Heart left ventricle (tissue), 16 donors: Measurements from ENCODE around the gene NSUN4. TPM values are rescaled to one million over a fixed set of nuclear protein-coding genes. Genes with fewer than 3 reads are reported as not detected.

Source experiments
- ATAC-seq, 4 donors: fragments of 200-7000 bp; cut with Tn5 transposase; one replicate each; pipeline ENCODE4 v1.9.1; 2020 to 2022; ENCODE audit warnings: moderate library complexity in 4 of 4, mild to moderate bottlenecking in 3 of 4, moderate number of reproducible peaks in 1 of 4
- DNase-seq, 5 donors: peaks; one replicate each; pipeline ENCODE4 v3.0.0-alpha.2; 2020
- H3K27ac ChIP-seq, 12 donors: fragments of 200-600 bp; sonication (generic) in 4 of 12; one replicate each; pipeline versions ENCODE4 v1.5.0 to v1.8.0; 2016 to 2022; ENCODE audit warnings: mild to moderate bottlenecking in 2 of 12
- H3K27me3 ChIP-seq, 9 donors: fragments of 200-600 bp; sonication (generic) in 2 of 9; one replicate each; pipeline versions ENCODE4 v1.5.1 to v1.8.0; 2016 to 2022; ENCODE audit warnings: mild to moderate bottlenecking in 3 of 9
- H3K36me3 ChIP-seq, 9 donors: fragments of 200-600 bp; sonication (generic) in 2 of 9; one replicate each; pipeline versions ENCODE4 v1.5.0 to v1.8.0; 2018 to 2022; ENCODE audit warnings: mild to moderate bottlenecking in 2 of 9
- H3K4me1 ChIP-seq, 12 donors: fragments of 200-600 bp; sonication (generic) in 4 of 12; one replicate each; pipeline versions ENCODE4 v1.5.0 to v1.8.0; 2016 to 2022; ENCODE audit warnings: mild to moderate bottlenecking in 3 of 12
- H3K4me3 ChIP-seq, 12 donors: fragments of 200-600 bp; sonication (generic) in 4 of 12; one replicate each; pipeline versions ENCODE4 v1.5.0 to v1.8.0; 2017 to 2022; ENCODE audit warnings: mild to moderate bottlenecking in 9 of 12, moderate library complexity in 4 of 12
- H3K9me3 ChIP-seq, 12 donors: fragments of 200-600 bp; sonication (generic) in 4 of 12; one replicate each; pipeline versions ENCODE4 v1.5.0 to v1.8.0; 2016 to 2022; ENCODE audit warnings: mild to moderate bottlenecking in 1 of 12
- POLR2A ChIP-seq, 2 donors: fragments of 450-650 bp; IDR thresholded peaks; one replicate each; pipeline ENCODE4 v1.6.1; 2017; ENCODE audit warnings: antibody characterized with exemption in 2 of 2, mild to moderate bottlenecking in 2 of 2, moderate library complexity in 2 of 2
- WGBS, 4 donors: extraction: QIAGEN DNeasy Blood & Tissue Kit in 2 of 4; methylation state at CpG; one replicate each; pipeline versions ENCODE4 v1.1.5 to v1.1.7; 2013 to 2018; 5-methylcytosine and 5-hydroxymethylcytosine counted together
- intact Hi-C, 10 donors: fragments of 100-400 bp; cut with DNase I; formaldehyde crosslinking; loops; one replicate each; pipeline versions ENCODE4 v1.11.1 to v1.14.2; 2022
- polyA plus RNA-seq, 2 donors: library from polyadenylated mRNA; stranded (reverse); fragments of 200-250 nt; gene quantifications; one replicate each; pipeline ENCODE4 v1.2.3, GENCODE V29; 2013
- total RNA-seq, 9 donors: library from RNA; depleted of rRNA in 2 of 9; stranded (reverse); fragments of >200 nt in 2 of 9; fragmentation: NEBNext Ultra II Directional in 3 of 9; extraction: Animal tissue kit (Norgen Biotek cat#: 25700) in 3 of 9; gene quantifications; one replicate each; pipeline versions ENCODE4 v1.1.0 to v1.2.4, GENCODE V29; 2016 to 2023
- TF ChIP-seq, protein P1 (sequence below), 12 donors: fragments of 200-600 bp; sonication (generic) in 4 of 12; IDR thresholded peaks; one replicate each; pipeline versions ENCODE4 v1.5.0 to v1.8.0; 2018 to 2022; ENCODE audit warnings: antibody characterized with exemption in 12 of 12, mild to moderate bottlenecking in 5 of 12
- donor health status: ischemic (EF 13 %, LVEDD 7.1; RV severe dilation, severe dysfunction).
- donor health status: healthy with polysubstance abuse.
- donor health status: DM: no; HTN: yes; CAD: no.
- donor health status: DM: no; HTN: no; CAD: no.
- donor health status: ischemic (EF 25% LVEDD 6.9; RV normal size, moderate dysfunction).
- donor health status: ischemic (EF 25% LVEDD 5.7; RV mildly dilated, moderate dysfunction).
- donor health status: healthy.
- donor health status: DM: yes; HTN: yes; CAD: no.
- donor health status: ischemic (EF 35%, LVEDD 5.7; RV mildly dilated, moderate dysfunction).
- donor health status: nonischemic (EF 11% LVEDD 7.7; RV severe dilation, severe dysfunction).
- donor health status: DM: yes; HTN: yes; CAD: no.
- donor health status: PGD.
- donor health status: ischemic (EF 29% LVEDD 5.4; RV normal size, mild dysfunction).
- donor health status: nonischemic (EF 23%, LVEDD 6.1; RV moderate dilation, normal function).

The NSUN4 gene
- total and polyA plus RNA-seq, 11 donors: 8.9 to 18.3 (median 14.0) TPM

DNA sequence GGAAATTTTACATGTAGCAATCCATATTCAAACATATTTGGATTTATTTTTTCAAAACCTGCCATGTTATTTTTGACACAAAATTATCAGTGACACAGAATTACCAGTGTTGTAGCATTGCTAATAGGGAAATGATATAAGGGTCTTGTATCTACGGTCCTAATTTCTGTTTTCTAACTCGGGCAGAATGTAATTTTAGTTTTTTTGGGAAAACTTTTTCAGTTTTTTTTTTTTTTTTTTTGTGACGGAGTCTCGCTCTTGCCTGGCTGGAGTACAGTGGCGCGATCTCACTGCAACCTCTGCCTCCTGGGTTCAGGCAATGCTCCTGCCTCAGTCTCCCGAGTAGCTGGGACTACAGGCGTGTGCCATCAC is 34.5 kb upstream of the NSUN4 start:
- peaks cover 3 to 58% (median 40%) of the 10 kb centered on the region in 12 donors for H3K4me1 ChIP-seq
- 82 to 92% (median 89%) methylated on average over 8 of the region's 8 CpGs for WGBS, 4 donors
- H3K27ac ChIP-seq: no peak overlapping the region
- DNase-seq (no peak), ATAC-seq (no peak)
- H3K4me3 ChIP-seq: peak overlapping the region in 5 of 12 donors; percentile 9 to 96 (median 90)
- TF ChIP-seq, protein P1, sequence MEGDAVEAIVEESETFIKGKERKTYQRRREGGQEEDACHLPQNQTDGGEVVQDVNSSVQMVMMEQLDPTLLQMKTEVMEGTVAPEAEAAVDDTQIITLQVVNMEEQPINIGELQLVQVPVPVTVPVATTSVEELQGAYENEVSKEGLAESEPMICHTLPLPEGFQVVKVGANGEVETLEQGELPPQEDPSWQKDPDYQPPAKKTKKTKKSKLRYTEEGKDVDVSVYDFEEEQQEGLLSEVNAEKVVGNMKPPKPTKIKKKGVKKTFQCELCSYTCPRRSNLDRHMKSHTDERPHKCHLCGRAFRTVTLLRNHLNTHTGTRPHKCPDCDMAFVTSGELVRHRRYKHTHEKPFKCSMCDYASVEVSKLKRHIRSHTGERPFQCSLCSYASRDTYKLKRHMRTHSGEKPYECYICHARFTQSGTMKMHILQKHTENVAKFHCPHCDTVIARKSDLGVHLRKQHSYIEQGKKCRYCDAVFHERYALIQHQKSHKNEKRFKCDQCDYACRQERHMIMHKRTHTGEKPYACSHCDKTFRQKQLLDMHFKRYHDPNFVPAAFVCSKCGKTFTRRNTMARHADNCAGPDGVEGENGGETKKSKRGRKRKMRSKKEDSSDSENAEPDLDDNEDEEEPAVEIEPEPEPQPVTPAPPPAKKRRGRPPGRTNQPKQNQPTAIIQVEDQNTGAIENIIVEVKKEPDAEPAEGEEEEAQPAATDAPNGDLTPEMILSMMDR (IDR thresholded peaks at IDR 0.05): no peak
- TF ChIP-seq POLR2A (IDR thresholded peaks at IDR 0.05): no peak
- intact Hi-C loops: loop anchor here in 1 of 10 donors (10.0 kb wide), 1 partner anchor 61 kb away; the partner anchor contains the start of gene RAD54L
- peaks cover 4 to 44% (median 22%) of the 10 kb centered on the region in 9 donors for H3K36me3 ChIP-seq
- H3K9me3 ChIP-seq: no peaks in the 10 kb centered on the region
- H3K27me3 ChIP-seq: no peaks in the 10 kb centered on the region

DNA sequence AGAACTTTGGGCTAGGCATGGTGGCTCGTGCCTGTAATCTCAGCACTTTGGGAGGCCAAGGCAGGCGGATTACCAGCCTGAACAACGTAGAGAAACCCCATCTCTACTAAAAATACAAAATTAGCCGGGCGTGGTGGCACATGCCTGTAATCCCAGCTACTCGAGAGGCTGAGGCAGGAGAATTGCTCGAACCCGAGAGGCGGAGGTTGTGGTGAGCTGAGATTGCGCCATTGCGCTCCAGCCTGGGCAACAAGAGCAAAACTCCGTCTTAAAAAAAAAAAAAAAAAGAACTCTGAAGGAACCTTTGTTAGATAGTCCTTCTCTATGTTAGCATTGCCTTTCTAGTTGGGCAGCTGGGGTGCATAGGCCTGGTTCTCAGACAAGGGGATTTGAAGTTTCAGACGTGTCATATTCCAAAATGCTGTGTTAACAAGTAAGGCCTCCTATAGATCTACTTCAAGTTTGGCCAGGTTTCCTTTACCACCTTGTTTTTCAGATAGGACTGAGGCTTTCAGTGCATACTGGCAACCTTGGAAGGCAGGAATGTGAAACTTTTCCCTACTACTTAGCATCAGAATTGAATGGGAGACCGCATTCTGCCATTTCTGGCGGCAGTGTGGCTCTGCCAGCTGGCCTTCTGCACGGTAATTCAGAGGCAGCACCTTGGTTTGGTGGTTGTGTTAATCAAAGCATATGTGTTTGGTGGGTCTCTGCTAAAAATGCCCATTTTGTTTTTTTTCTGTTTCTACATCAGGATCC is 31.0 kb upstream of the NSUN4 start:
- H3K4me1 ChIP-seq: peaks cover 3 to 48% (median 35%) of the 10 kb centered on the region in 12 donors

DNA sequence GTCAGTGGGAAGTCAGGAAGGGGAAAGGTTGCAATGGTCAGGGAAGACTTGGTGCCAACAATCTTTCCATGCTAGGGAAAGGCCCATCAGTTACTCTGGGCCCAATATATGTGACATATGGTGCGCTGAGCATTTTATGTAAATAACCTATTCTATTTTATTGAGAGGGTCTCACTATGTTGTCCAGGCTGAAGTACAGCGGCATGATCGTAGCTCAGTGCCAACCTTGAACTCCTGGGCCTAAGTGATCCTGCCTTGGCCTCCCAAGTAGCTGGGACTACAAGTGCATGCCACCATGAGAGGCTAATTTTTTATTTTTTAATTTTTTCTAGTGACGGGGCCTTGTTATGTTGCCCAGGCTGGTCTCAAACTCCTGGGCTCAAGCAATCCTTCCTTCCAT is 30.3 kb upstream of the NSUN4 start:
- intact Hi-C loops: no loop called here
- no peaks in the 10 kb centered on the region for H3K27me3 ChIP-seq
- no peaks in the 10 kb centered on the region for H3K9me3 ChIP-seq
- TF ChIP-seq, protein P1 (IDR thresholded peaks at IDR 0.05): no peak
- TF ChIP-seq POLR2A (IDR thresholded peaks at IDR 0.05): no peak
- ATAC-seq (no peak), DNase-seq (no peak)
- no peak overlapping the region for H3K27ac ChIP-seq
- 97 to 99% (median 98%) methylated on average over 4 of the region's 4 CpGs for WGBS, 4 donors
- H3K4me3 ChIP-seq: no peak overlapping the region
- peaks cover 4 to 86% (median 64%) of the 10 kb centered on the region in 9 donors for H3K36me3 ChIP-seq
- peaks cover 3 to 40% (median 31%) of the 10 kb centered on the region in 12 donors for H3K4me1 ChIP-seq

More for the DNA sequence above, 31.0 kb upstream of the NSUN4 start:
- 78 to 86% (median 83%) methylated on average over 16 of the region's 16 CpGs for WGBS, 4 donors
- H3K27me3 ChIP-seq: no peaks in the 10 kb centered on the region
- peaks cover 4 to 78% (median 57%) of the 10 kb centered on the region in 9 donors for H3K36me3 ChIP-seq
- TF ChIP-seq POLR2A (IDR thresholded peaks at IDR 0.05): no peak
- TF ChIP-seq, protein P1 (IDR thresholded peaks at IDR 0.05): no peak
- DNase-seq (no peak), ATAC-seq (no peak)
- H3K27ac ChIP-seq: no peak overlapping the region
- intact Hi-C loops: loop anchor here in 1 of 10 donors (10.0 kb wide), 1 partner anchor 65 kb away; the partner anchor contains the start of gene RAD54L
- no peak overlapping the region for H3K4me3 ChIP-seq
- H3K9me3 ChIP-seq: no peaks in the 10 kb centered on the region

DNA sequence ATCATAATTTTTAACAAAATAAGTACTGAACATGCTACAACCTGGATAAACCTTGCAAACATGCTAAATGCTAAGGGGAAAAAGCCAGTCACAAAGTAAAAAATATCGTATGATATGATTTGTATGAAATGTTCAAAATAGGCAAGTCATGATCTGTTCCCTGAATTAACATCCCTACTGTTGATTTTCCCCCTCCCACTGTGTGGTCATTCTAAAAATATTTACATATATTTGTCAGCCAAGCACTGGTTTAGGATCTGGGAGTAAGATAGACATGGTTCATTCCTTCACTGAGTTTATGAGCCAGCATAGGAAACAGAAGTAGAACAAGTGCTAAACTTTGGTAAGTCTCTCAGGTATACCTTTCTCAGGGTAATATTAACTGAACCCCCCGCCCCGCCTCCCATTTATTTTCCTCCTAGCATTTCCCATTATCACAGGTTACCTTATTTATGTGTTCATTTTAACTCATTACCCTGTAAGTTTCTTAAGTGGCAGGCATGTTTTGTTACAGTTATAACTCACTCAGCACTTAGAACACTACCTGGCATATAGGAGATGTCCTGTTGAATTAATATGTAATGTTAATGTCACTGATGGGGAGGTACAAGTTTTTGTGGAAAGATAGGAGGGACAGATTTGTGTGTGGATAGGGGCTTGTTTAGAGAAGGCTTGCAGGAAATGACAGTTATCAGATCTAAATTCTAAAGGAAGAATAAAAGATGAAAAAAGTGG is 24.8 kb upstream of the NSUN4 start:
- no peak for TF ChIP-seq POLR2A (IDR thresholded peaks at IDR 0.05)
- TF ChIP-seq, protein P1 (IDR thresholded peaks at IDR 0.05): no peak
- intact Hi-C loops: no loop called here
- H3K36me3 ChIP-seq: peaks cover 0 to 76% (median 70%) of the 10 kb centered on the region in 9 donors

More for the DNA sequence above, 24.8 kb upstream of the NSUN4 start:
- ATAC-seq: no peak
- no peak for DNase-seq
- no peaks in the 10 kb centered on the region for H3K27me3 ChIP-seq
- no peaks in the 10 kb centered on the region for H3K4me1 ChIP-seq
- no peaks in the 10 kb centered on the region for H3K9me3 ChIP-seq
- WGBS, 4 donors: 85 to 91% (median 89%) methylated on average over 3 of the region's 3 CpGs
- H3K27ac ChIP-seq: no peak overlapping the region
- H3K4me3 ChIP-seq: no peak overlapping the region
